HG02840 (cell line): ENCODE measurements around the gene OVOL2.
"Not testable (repeated sequence)": the region's sequence is repeated elsewhere in the genome, so short reads cannot be mapped to it uniquely, and the experiment has no call there.

ENCODE experiments used
- ATAC-seq: cut with Tn5 transposase; IDR thresholded peaks from one replicate; pipeline ENCODE4 v1.9.1; 2021; ENCODE audit warnings: mild to moderate bottlenecking, moderate library complexity, moderate number of reproducible peaks; ENCODE audit not compliant: unreplicated experiment, low FRiP score

OVOL2 gene

GRCh38 chr20:18057101-18057993 lies at the start of gene OVOL2:
TSS of gene OVOL2 (minus strand) at chr20:18057916. CDS start at chr20:18057634, 282 bp downstream.
- no peak for ATAC-seq

- ATAC-seq = no peak
Measured at GRCh38 chr20:18103497-18103896, 45.8 kb upstream of the OVOL2 start.

GRCh38 chr20:18101125-18101810 lies 43.6 kb upstream of the OVOL2 start:
- no peak for ATAC-seq

GRCh38 chr20:18100569-18100968 lies 42.9 kb upstream of the OVOL2 start:
- not testable (repeated sequence) for ATAC-seq

- no peak for ATAC-seq
Measured at GRCh38 chr20:18094191-18094590, 36.5 kb upstream of the OVOL2 start.

GRCh38 chr20:18093388-18093787 lies 35.7 kb upstream of the OVOL2 start:
- ATAC-seq = no peak

- ATAC-seq = no peak
Measured at GRCh38 chr20:18092890-18093289, 35.2 kb upstream of the OVOL2 start.

- no peak for ATAC-seq
Measured at GRCh38 chr20:18091623-18092022, 33.9 kb upstream of the OVOL2 start.

- no peak for ATAC-seq
Measured at GRCh38 chr20:18090477-18090876, 32.8 kb upstream of the OVOL2 start.

- ATAC-seq = no peak
Measured at GRCh38 chr20:18090044-18090443, 32.3 kb upstream of the OVOL2 start.

GRCh38 chr20:18088841-18089240 lies 31.1 kb upstream of the OVOL2 start:
- ATAC-seq = not testable (repeated sequence)

GRCh38 chr20:18088298-18088697 lies 30.6 kb upstream of the OVOL2 start:
- not testable (repeated sequence) for ATAC-seq

- ATAC-seq = no peak
Measured at GRCh38 chr20:18087054-18087453, 29.3 kb upstream of the OVOL2 start.

- not testable (repeated sequence) for ATAC-seq
Measured at GRCh38 chr20:18080836-18081235, 23.1 kb upstream of the OVOL2 start.

- no peak for ATAC-seq
Measured at GRCh38 chr20:18079756-18080353, 22.1 kb upstream of the OVOL2 start.

- no peak for ATAC-seq
Measured at GRCh38 chr20:18077157-18077556, 19.4 kb upstream of the OVOL2 start.

GRCh38 chr20:18072532-18072931 lies 14.8 kb upstream of the OVOL2 start:
- no peak for ATAC-seq

- no peak for ATAC-seq
Measured at GRCh38 chr20:18066421-18067333, 9.0 kb upstream of the OVOL2 start.

GRCh38 chr20:18063676-18064075 lies 6.0 kb upstream of the OVOL2 start:
- ATAC-seq = no peak

- no peak for ATAC-seq
Measured at GRCh38 chr20:18059603-18060002, 1.9 kb upstream of the OVOL2 start.
